Brain microvascular endothelial cell (primary cell): Measurements from ENCODE around the gene LYPD6.
A peak's percentile ranks its signal among the peaks of the same experiment; 100 is the strongest.

Experiments
- DNase-seq: peaks from one replicate; pipeline ENCODE4 v3.0.0-alpha.2; 2020
- H3K27ac ChIP-seq: fragments of 250-450 bp; sonication (Bioruptor Pico); 2 replicates; pipeline ENCODE4 v1.5.1; 2020; ENCODE audit warnings: mild to moderate bottlenecking, moderate library complexity
- H3K27me3 ChIP-seq: fragments of 250-450 bp; sonication (Bioruptor Pico); replicated peaks from 2 replicates; pipeline ENCODE4 v1.5.1; 2020; ENCODE audit warnings: mild to moderate bottlenecking
- H3K36me3 ChIP-seq: fragments of 250-450 bp; sonication (Bioruptor Pico); replicated peaks from 2 replicates; pipeline ENCODE4 v1.5.1; 2020; ENCODE audit warnings: mild to moderate bottlenecking
- H3K4me3 ChIP-seq: 2 replicates; pipeline ENCODE4 v1.5.1; 2011; ENCODE audit warnings: low read depth, mild to moderate bottlenecking, control low read depth, low read length, moderate library complexity
- in situ Hi-C: cut with HindIII; loops from 2 replicates; pipeline ENCODE4 v1.10.0; 2017; ENCODE audit warnings: low sequenced_read_pairs, low pct_ligation_motif_present
- TF ChIP-seq, protein P1 (sequence below): IDR thresholded peaks from 2 replicates; pipeline ENCODE4 v1.5.1; 2011; ENCODE audit warnings: low read depth, mild to moderate bottlenecking, moderate library complexity, low read length, control low read depth, inconsistent platforms; ENCODE audit errors: missing control alignments

The LYPD6 gene

DNA sequence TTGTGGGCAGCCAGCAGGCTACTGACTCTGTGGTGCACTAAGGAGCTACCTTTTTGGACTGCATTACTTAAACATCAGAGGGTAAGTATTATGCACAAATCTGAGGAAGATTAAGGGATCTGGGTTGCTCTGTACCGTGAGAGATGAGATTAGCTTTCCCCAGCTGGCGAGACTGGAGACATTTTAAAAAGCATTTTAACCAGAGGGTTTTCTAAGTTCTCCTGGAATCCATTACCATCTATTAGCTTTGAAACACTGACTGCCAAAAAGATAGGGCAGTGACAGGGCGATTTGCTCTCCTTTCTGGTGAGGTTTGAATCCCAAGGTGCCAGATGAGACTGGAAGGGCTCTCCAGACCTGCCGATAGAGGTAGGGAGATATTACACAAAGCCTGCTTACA lies 63.2 kb downstream of the LYPD6 start:
- H3K4me3 ChIP-seq, result no peak overlapping the region
- no peaks in the 10 kb centered on the region for H3K27me3 ChIP-seq
- no peaks in the 10 kb centered on the region for H3K36me3 ChIP-seq
- TF ChIP-seq, protein P1, sequence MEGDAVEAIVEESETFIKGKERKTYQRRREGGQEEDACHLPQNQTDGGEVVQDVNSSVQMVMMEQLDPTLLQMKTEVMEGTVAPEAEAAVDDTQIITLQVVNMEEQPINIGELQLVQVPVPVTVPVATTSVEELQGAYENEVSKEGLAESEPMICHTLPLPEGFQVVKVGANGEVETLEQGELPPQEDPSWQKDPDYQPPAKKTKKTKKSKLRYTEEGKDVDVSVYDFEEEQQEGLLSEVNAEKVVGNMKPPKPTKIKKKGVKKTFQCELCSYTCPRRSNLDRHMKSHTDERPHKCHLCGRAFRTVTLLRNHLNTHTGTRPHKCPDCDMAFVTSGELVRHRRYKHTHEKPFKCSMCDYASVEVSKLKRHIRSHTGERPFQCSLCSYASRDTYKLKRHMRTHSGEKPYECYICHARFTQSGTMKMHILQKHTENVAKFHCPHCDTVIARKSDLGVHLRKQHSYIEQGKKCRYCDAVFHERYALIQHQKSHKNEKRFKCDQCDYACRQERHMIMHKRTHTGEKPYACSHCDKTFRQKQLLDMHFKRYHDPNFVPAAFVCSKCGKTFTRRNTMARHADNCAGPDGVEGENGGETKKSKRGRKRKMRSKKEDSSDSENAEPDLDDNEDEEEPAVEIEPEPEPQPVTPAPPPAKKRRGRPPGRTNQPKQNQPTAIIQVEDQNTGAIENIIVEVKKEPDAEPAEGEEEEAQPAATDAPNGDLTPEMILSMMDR, result no peak
- no peak for DNase-seq
- in situ Hi-C loops, result no loop called here
- no peak overlapping the region for H3K27ac ChIP-seq

DNA sequence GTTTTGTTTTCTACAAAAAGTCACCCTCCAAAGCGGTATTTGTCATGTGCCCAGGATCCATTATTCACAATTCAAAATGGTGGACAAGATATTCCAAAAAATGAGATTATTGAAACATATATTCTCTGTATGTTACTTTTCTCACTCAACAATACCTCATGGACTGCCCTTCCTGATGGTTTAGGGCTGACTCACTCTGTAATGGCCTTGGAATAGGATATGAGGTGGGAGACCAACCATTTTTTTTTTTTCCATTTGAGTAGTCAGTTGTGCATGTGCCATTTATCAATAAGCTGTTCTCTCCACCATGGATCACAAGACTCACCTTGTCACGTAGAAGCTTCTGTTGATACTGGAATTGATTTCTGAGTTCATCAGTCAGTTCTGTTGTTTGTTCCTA lies 64.5 kb downstream of the LYPD6 start:
- no peaks in the 10 kb centered on the region for H3K27me3 ChIP-seq
- H3K36me3 ChIP-seq, result no peaks in the 10 kb centered on the region
- no peak overlapping the region for H3K27ac ChIP-seq
- in situ Hi-C loops, result no loop called here
- DNase-seq, result no peak
- TF ChIP-seq, protein P1, result no peak
- H3K4me3 ChIP-seq, result no peak overlapping the region

DNA sequence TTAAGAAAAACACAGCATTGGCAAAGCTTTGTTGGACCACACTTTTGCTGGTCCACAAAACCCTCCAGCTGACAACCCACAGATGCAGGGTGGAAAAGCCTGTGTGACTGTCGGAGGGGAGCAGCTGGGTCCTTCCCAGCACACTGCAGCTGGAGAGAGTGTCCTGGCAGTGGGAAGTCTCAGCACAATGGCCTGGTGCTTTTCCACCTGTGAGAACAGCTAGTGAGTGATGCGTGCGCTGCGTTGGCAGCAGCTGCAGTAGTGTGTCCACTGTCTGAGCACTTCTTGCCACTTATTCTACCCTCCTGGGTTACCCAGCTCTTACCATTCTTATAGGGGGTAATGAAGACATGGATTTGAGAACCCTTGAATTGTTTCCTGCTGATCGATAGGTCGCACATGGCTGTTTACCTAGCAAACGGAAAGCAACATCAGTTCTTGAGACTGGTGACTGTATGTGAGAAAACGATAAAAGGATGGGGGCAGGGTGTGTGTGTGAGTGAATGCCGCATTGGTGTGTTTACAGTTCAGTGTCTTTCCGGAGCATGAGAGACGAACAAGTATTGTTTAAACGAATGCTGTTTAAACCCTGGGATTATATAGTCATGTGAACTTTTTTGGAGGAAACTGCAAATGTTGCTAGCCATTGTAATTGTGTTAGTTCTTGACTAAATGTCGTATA lies 69.7 kb downstream of the LYPD6 start:
- Histone ChIP-seq H3K27ac (no peak overlapping the region), H3K4me3 (no peak overlapping the region), H3K36me3 (no peaks in the 10 kb centered on the region), H3K27me3 (no peaks in the 10 kb centered on the region)
- no peak for DNase-seq
- in situ Hi-C loops, result no loop called here
- TF ChIP-seq, protein P1, result no peak

DNA sequence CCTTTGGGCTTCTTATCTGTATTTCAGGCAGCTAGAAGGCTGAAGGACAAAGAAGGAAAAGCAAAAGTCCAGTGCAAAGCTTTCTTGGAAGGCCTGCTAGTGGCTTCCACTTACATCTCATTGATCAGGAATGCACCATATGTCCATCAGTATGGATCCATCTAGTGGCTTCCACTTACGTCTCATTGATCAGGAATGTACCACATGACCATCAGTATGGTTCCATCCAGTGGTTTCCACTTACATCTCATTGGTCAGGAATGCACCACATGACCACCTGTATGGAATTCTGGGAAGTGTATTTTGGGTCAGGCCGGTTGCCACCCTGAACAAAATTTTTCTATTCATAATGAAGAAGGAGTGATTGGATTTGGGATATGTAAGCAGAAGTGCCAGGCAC lies 70.6 kb downstream of the LYPD6 start:
- Histone ChIP-seq H3K27me3 (no peaks in the 10 kb centered on the region), H3K27ac (no peak overlapping the region), H3K4me3 (no peak overlapping the region), H3K36me3 (no peaks in the 10 kb centered on the region)
- TF ChIP-seq, protein P1, result no peak
- in situ Hi-C loops, result no loop called here
- DNase-seq, result peak; percentile 32

DNA sequence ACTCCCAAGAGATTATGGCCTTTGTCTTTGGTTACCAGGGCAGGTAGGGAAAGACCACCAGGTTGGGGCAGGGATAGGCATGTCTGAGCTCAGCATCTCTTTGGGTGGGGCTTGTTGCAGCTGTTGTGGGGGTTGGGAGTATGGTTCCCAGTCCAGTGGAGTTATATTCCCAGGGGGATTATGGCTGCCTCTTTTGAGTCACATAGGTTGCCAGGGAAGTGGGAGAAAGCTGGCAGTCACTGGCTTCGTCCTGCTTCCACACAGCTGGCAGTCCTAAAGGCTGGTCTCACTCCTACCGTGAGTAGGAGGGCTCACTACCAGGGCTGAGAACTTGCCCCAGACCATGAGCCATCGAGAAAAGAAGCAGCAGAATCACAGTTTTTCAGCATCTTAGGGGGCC lies 79.1 kb downstream of the LYPD6 start:
- no peak overlapping the region for H3K27ac ChIP-seq
- in situ Hi-C loops, result no loop called here
- DNase-seq, result no peak

More for the DNA sequence above, 79.1 kb downstream of the LYPD6 start:
- H3K27me3 ChIP-seq, result no peaks in the 10 kb centered on the region
- TF ChIP-seq, protein P1, result no peak
- no peaks in the 10 kb centered on the region for H3K36me3 ChIP-seq
- H3K4me3 ChIP-seq, result no peak overlapping the region
